Sigmoid colon (tissue), 7 donors: ENCODE results near the gene CD53. TPM values are rescaled to one million over a fixed set of nuclear protein-coding genes. Genes with fewer than 3 reads are reported as not detected.
"Not testable (repeated sequence)": the region's sequence is repeated elsewhere in the genome, so short reads cannot be mapped to it uniquely, and the experiment has no call there.

Experiments
- DNase-seq: peaks from one replicate; pipeline ENCODE4 v3.0.0-alpha.2; 2019
- H3K27ac ChIP-seq, 4 donors: fragments of 200-600 bp; sonication (generic); one replicate each; pipeline ENCODE4 v1.5.1; 2016 to 2019; ENCODE audit warnings: mild to moderate bottlenecking in 1 of 4
- H3K27me3 ChIP-seq, 3 donors: fragments of 200-600 bp; sonication (generic); one replicate each; pipeline ENCODE4 v1.5.1; 2019; ENCODE audit warnings: mild to moderate bottlenecking in 1 of 3
- H3K36me3 ChIP-seq, 4 donors: fragments of 200-600 bp; sonication (generic); one replicate each; pipeline ENCODE4 v1.5.1; 2016 to 2019
- H3K4me1 ChIP-seq, 4 donors: fragments of 200-600 bp; sonication (generic); one replicate each; pipeline ENCODE4 v1.5.1; 2017 to 2019
- H3K4me3 ChIP-seq, 4 donors: fragments of 200-600 bp; sonication (generic); one replicate each; pipeline ENCODE4 v1.5.1; 2017 to 2019; ENCODE audit warnings: mild to moderate bottlenecking in 2 of 4, moderate library complexity in 1 of 4
- H3K9me3 ChIP-seq, 4 donors: fragments of 200-600 bp in 3 of 4; sonication (generic) in 3 of 4; one replicate each; pipeline versions ENCODE4 v1.5.1 to v1.6.1; 2013 to 2019
- CTCF ChIP-seq, 4 experiments: fragments of 450-650 bp in 3 of 4; fragments of 200-600 bp in 1 of 4; IDR thresholded peaks; one replicate each; pipeline ENCODE4 v1.5.1; 2016 to 2019; ENCODE audit warnings: antibody characterized with exemption in 4 of 4, mild to moderate bottlenecking in 3 of 4, moderate library complexity in 2 of 4
- EP300 ChIP-seq, 4 donors: sonication (generic); formaldehyde crosslinking; IDR thresholded peaks; one replicate each; pipeline ENCODE4 v1.6.1; 2017; ENCODE audit warnings: antibody characterized with exemption in 4 of 4
- POLR2A ChIP-seq, 2 donors: fragments of 450-650 bp; IDR thresholded peaks; one replicate each; pipeline ENCODE4 v1.6.1; 2016; ENCODE audit warnings: antibody characterized with exemption in 2 of 2, mild to moderate bottlenecking in 2 of 2, moderate library complexity in 2 of 2
- POLR2AphosphoS5 ChIP-seq, 4 donors: sonication (generic); formaldehyde crosslinking; IDR thresholded peaks; one replicate each; pipeline ENCODE4 v1.6.1; 2017; ENCODE audit warnings: antibody characterized with exemption in 4 of 4
- WGBS, 2 donors: extraction: QIAGEN DNeasy Blood & Tissue Kit; methylation state at CpG; one replicate each; pipeline ENCODE4 v1.1.7; 2013; 5-methylcytosine and 5-hydroxymethylcytosine counted together
- intact Hi-C: fragments of 100-400 bp; cut with DNase I; formaldehyde crosslinking; loops from one replicate; pipeline ENCODE4 v1.15.1; 2023
- polyA plus RNA-seq, 3 donors: library from polyadenylated mRNA; stranded (reverse); fragments of 200-250 nt; gene quantifications; one replicate each; pipeline ENCODE4 v1.2.3, GENCODE V29; 2013
- total RNA-seq, 4 donors: library from RNA; depleted of rRNA; stranded (reverse); fragments of >200 nt; gene quantifications; one replicate each; pipeline ENCODE4 v1.1.0, GENCODE V29; 2016
- donor health status: healthy with polysubstance abuse.
- donor health status: Bipolar disorder and iron deficiency.
- donor health status: healthy.

Gene CD53
- 10 to 100 TPM in 3 of 4 donors, 1 to 10 TPM in 1; 7.5 to 32.9 (median 26.8) TPM for total RNA-seq
- polyA plus RNA-seq, result 100 to 1,000 TPM in 2 of 3 donors, 10 to 100 TPM in 1; 15.0 to 150 (median 100) TPM

DNA sequence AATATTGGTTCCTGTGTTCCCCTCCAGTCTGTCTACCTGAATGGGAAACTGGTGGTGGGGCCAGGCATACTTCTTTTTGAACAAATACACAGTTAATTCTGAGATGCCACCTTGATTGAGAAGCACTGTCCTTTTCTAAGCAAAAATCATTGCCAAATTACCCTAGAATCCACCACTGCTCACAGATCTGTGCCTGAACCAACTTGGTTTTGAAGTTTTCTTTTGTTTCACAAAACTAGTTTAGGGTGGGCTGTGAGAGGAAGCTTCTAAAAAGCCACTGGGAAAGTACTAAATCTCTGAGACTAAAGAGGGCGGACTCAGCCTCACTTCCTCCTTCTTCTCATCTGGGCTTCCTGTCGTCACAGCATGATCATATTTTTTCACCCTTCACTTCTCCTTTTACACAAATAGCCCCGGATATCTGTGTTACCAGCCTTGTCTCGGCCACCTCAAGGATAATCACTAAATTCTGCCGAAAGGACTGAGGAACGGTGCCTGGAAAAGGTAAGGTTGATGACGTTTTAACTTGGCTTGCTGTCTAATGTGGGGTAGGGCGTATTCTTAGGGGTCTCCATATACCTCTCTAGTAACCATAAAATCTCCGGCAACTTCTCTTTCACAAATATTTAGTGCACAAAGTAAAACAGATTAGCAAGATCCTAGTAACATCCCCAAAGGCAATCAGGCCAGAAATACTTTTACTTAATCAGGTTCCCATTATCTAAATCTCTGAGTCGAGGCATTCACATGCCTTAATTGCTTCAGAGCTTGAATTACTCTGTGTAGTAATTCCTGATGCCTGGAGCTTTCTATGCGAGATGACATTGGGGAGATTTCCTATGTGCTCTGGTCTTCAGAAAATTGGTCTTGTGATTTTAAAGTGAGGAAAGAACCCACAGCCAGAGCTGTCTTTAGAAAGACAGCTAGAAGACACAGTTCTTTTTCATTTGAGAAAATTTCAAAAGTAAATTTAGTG is at the start of gene CD53:
Gene CD53 (plus strand): TSS at position 404 of the 976 bp plus-strand sequence. CDS start 18,261 bp downstream, outside the sequence.
- Histone ChIP-seq H3K4me1 (no peaks in the 10 kb centered on the region), H3K4me3 (peak within 1 kb of the TSS in 3 of 4 donors; percentile 13 to 38 (median 27)), H3K9me3 (peaks cover 0 to 2% (median 0%) of the 10 kb centered on the region in 4 donors), H3K27ac (peak within 1 kb of the TSS in 3 of 4 donors; percentile 42 to 60 (median 55)), H3K27me3 (no peaks in the 10 kb centered on the region), H3K36me3 (no peaks in the 10 kb centered on the region)
- peak in 1 of 2 donors; percentile 24 for TF ChIP-seq POLR2A (IDR thresholded peaks at IDR 0.05)
- peak in 3 of 4 donors; percentile 52 to 56 (median 52) for TF ChIP-seq POLR2AphosphoS5 (IDR thresholded peaks at IDR 0.05)
- TF ChIP-seq CTCF (IDR thresholded peaks at IDR 0.05), result no peak
- DNase-seq, result no peak
- 34 to 51% methylated on average over 11 of the region's 11 CpGs for WGBS, 2 donors
- intact Hi-C loops, result no loop called here

GRCh38 chr1:110824192-110824591 is 48.8 kb upstream of the CD53 start:
- intact Hi-C loops, result no loop called here
- Histone ChIP-seq H3K4me1 (no peaks in the 10 kb centered on the region), H3K27ac (no peak overlapping the region), H3K9me3 (no peaks in the 10 kb centered on the region), H3K27me3 (no peaks in the 10 kb centered on the region), H3K36me3 (no peaks in the 10 kb centered on the region), H3K4me3 (no peak overlapping the region)
- no peak for DNase-seq
- TF ChIP-seq EP300 (IDR thresholded peaks at IDR 0.05), result no peak
- no peak for TF ChIP-seq POLR2A (IDR thresholded peaks at IDR 0.05)
- TF ChIP-seq POLR2AphosphoS5 (IDR thresholded peaks at IDR 0.05), result no peak
- no peak for TF ChIP-seq CTCF (IDR thresholded peaks at IDR 0.05)
- 86 to 88% methylated on average over 4 of the region's 4 CpGs for WGBS, 2 donors

- H3K4me3 ChIP-seq, result no peak overlapping the region
- 47 to 50% methylated on average over 5 of the region's 5 CpGs for WGBS, 2 donors
- no peak for DNase-seq
- no peaks in the 10 kb centered on the region for H3K9me3 ChIP-seq
- no peaks in the 10 kb centered on the region for H3K36me3 ChIP-seq
- H3K4me1 ChIP-seq, result no peaks in the 10 kb centered on the region
- TF ChIP-seq EP300 (IDR thresholded peaks at IDR 0.05) (no peak), CTCF (IDR thresholded peaks at IDR 0.05) (peak in 1 of 4 experiments; percentile 21)
- H3K27ac ChIP-seq, result no peak overlapping the region
- intact Hi-C loops, result no loop called here
- no peaks in the 10 kb centered on the region for H3K27me3 ChIP-seq
Observed at GRCh38 chr1:110829955-110830553, 42.9 kb upstream of the CD53 start.

DNA sequence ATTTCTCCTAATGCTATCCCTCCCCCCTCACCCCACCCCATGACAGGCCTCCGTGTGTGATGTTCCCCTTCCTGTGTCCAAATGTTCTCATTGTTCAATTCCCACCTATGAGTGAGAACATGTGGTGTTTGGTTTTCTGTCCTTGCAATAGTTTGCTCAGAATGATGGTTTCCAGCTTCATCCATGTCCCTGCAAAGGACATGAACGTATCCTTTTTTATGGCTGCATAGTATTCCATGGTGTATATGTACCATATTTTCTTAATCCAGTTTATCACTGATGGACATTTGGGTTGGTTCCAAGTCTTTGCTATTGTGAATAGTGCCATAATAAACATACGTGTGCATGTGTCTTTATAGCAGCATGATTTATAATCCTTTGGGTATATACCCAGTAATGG is 39.2 kb upstream of the CD53 start:
- H3K4me1 ChIP-seq, H3K36me3 ChIP-seq, intact Hi-C loops, H3K27ac ChIP-seq, H3K4me3 ChIP-seq, DNase-seq, H3K9me3 ChIP-seq, H3K27me3 ChIP-seq: not testable (repeated sequence)
- 66 to 89% methylated on average over 3 of the region's 3 CpGs for WGBS, 2 donors

- no peaks in the 10 kb centered on the region for H3K27me3 ChIP-seq
- no peak for DNase-seq
- WGBS, 2 donors, result 77 to 86% methylated on average over 4 of the region's 4 CpGs
- TF ChIP-seq CTCF (IDR thresholded peaks at IDR 0.05) (no peak), POLR2AphosphoS5 (IDR thresholded peaks at IDR 0.05) (no peak), POLR2A (IDR thresholded peaks at IDR 0.05) (no peak), EP300 (IDR thresholded peaks at IDR 0.05) (no peak)
- H3K4me1 ChIP-seq, result no peaks in the 10 kb centered on the region
- H3K36me3 ChIP-seq, result no peaks in the 10 kb centered on the region
- intact Hi-C loops, result no loop called here
- H3K4me3 ChIP-seq, result no peak overlapping the region
- H3K9me3 ChIP-seq, result no peaks in the 10 kb centered on the region
- H3K27ac ChIP-seq, result no peak overlapping the region
Observed at GRCh38 chr1:110846861-110847260, 26.1 kb upstream of the CD53 start.
